GM19099 (cell line): ENCODE measurements around the gene TMEM131.

Experiments
- POLR2A ChIP-seq: IDR thresholded peaks from 3 replicates; pipeline ENCODE4 v1.6.1; 2011; ENCODE audit warnings: low read depth; ENCODE audit not compliant: insufficient read length; ENCODE audit errors: extremely low read depth

TMEM131 gene

DNA sequence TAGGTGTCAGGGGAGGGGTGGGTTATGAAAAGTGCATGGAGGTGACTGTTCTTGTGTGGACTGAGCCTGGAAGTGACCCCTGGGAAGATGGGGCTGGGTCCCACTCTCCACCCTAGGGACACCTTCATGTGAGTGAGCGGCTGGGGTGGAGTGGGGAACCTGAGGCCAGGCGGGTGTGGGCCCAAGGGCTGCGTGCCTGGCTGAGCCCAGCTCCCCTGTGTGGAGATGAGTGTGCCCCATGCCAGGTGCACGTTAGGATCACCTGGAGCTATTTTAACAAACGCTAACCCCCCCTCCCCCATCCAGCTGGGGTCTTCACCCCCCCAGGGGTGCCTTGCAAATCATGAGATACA lies 255.9 kb downstream of the TMEM131 start:
- TF ChIP-seq POLR2A = no peak

DNA sequence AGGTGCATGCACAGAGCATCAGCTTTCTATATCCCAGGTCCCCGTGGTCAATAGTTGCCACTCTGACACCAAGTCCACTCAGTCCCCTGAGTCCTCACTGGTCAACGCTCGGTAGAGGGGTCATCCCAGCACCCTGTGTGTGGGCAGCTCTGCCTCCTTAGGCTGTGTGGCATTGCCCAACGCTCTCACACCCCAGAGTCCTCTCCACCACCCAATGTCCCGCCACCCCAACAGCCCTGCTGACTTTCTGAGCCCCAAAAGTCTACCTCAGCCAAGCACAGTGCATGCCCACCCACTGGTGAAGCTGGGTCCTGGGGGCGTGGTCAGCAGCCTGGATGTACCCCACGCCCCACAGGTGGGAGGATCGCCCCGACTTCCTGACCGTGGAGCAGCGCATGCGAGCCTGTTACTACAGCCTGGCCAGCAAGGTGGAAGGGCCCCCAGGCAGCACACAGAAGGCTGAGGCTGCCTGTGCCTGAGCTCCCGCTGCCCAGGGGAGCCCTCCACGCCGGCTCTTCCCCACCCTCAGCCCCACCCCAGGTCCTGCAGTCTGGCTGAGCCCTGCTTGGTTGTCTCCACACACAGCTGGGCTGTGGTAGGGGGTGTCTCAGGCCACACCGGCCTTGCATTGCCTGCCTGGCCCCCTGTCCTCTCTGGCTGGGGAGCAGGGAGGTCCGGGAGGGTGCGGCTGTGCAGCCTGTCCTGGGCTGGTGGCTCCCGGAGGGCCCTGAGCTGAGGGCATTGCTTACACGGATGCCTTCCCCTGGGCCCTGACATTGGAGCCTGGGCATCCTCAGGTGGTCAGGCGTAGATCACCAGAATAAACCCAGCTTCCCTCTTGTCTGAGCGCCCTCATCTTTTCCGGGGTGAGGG lies 256.5 kb downstream of the TMEM131 start:
- TF ChIP-seq POLR2A = no peak

DNA sequence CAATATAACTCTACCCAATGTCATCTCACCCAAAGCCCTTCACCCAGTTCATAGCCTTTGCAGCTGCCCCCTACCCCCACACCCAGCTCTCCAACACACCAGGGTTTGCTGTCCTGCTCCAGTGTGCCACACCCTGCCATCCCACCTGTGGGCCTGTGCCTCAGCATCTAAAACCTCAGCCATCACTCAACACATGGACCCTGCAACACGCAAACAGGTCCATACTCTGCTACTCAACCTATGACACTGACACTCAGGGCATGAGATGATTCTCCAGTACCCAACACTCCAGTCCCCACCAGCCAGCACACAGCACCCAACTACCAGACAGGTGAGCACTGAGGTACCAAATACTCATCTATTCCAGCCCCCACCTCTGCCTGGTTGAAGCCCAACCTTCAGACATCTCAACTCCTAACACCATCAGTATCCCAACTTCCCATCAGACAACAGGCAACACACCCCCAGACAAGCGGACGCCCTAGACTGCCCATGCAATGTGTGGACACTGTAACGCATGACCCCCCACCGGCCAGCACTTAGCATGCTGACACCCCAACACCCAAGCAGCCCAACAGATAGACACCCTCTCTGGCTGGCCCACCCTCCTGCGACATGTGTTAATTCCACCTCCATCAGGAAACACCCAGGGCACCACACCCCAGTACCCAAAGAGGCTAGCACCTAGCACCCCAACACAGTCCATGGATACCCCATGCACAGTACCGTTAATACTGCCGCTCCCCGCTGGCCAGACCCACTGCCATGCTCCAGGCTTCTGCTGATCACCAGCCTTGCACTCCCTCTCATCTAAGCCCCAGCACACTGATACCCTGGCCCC lies 257.3 kb downstream of the TMEM131 start:
- TF ChIP-seq POLR2A = no peak

DNA sequence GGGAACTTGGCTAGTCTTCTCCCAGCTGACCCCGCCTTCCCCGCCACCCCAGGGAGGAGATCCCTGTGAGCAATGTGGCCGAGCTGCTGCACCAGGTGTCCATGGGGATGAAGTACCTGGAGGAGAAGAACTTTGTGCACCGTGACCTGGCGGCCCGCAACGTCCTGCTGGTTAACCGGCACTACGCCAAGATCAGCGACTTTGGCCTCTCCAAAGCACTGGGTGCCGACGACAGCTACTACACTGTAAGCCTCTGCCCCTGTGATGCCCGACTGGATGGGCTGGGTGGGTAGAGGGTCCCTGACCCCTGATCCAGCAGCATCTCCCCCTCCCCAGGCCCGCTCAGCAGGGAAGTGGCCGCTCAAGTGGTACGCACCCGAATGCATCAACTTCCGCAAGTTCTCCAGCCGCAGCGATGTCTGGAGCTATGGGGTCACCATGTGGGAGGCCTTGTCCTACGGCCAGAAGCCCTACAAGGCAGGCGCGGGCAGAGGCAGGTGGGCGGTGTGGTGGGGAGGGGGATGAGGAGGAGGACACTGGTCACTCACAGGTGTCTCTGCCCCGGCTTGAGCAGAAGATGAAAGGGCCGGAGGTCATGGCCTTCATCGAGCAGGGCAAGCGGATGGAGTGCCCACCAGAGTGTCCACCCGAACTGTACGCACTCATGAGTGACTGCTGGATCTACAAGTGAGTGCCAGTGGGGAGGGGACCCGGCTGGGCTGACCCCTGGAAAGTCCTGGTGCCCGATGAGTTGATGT lies 258.1 kb downstream of the TMEM131 start:
- no peak for TF ChIP-seq POLR2A

DNA sequence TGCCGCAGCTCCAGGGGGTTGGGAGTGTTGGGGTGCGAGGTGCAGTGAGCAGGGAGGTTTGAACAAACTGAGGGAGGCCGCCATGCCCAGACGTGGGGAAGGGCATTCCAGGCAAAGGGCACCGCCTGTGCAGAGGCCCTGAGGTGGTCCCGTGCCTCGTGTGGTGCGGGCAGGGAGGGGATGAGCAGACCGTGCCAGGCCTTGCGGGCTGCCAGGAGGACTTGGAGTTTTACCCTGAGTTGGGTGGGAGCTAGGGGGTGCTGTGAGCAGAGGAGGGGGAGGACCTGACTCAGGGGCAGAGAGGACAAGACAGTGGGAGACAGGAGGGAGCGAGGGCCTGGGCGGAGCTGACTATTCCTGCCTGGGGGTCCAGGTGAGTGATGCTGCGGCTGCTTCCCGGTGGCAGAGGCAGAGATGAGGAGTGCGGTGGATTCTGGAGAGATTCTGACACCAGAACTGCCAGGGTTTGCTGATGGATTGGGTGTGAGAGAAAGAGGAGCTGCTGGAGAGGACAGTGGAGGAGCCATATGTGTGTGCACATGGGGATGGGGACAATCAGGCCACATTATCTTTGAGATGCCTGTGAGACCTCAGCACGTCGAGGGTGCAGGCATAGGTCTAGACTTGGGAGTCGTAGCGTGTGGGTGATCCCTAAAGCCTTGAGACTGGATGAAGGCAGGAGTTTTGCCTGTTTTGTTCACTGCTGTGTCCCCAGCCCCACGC lies 259.0 kb downstream of the TMEM131 start:
- TF ChIP-seq POLR2A = no peak

DNA sequence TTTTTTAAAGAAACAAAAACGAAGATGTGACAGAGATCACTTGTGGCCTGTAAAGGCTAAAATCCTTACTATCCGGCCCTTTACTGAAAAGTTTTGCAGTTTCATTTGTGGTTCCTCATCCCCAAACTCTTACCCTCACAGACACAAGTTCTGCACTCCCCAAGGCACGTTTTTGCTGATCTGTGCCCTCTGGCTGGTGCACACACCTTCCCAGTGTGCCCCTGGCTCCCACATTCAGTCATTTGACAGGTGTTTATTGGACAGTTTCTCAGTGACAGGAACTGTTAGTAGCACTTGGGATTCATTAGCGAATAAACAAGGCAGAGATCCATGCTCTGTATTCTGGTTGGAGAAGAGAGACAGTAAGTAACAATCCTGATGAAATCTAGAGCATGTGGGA lies 259.6 kb downstream of the TMEM131 start:
- no peak for TF ChIP-seq POLR2A

DNA sequence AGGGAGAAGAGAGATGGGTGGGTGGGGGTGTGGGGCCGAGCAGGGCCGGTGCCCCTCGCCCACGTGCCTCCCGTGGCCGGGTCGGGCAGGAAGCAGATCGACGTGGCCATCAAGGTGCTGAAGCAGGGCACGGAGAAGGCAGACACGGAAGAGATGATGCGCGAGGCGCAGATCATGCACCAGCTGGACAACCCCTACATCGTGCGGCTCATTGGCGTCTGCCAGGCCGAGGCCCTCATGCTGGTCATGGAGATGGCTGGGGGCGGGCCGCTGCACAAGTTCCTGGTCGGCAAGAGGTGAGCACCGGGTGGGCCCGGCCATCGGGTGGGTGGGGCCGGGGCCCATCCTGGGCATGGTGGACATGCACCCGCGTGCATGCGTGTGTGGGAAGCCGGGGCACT lies 260.6 kb downstream of the TMEM131 start:
- TF ChIP-seq POLR2A = no peak

DNA sequence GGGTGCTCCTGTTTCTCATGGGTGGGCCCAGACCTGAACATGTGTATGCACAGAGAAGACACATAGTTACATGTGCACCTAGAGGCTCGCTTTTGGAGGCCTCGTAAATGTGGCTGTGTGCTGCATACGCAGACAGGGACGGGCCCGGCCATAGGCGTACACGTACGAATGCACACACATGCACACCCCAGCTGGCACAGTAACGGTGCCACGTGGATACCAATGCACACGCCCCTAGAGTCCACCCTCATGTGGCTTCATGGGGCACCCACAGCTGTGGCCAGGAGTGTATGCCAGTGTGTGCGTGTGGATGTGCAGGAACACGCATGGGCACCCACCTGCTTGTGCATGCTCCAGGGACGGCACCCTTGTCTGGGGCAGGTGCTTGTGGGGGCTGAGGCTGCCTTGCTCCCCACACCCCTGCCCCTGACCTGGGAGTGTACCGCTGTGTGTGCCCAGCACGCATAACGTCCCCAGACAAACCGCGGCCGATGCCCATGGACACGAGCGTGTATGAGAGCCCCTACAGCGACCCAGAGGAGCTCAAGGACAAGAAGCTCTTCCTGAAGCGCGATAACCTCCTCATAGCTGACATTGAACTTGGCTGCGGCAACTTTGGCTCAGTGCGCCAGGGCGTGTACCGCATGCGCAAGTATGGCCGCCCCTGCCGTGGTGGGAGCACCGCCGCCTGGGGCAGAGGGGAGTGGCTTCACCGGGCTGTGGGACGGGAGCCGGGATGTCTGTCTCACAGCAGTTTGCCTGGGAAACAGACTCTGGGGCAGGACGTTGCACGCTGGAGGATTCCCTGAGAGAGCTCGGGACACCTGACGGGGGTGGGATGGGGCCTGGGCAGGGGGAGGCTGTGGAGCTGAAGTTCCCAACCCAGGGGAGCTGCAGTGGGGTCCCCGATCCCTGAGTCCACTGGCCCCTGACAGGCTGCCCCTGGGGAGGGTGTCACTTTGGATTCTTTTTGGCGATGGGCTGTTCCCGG lies 261.4 kb downstream of the TMEM131 start:
- TF ChIP-seq POLR2A = no peak

DNA sequence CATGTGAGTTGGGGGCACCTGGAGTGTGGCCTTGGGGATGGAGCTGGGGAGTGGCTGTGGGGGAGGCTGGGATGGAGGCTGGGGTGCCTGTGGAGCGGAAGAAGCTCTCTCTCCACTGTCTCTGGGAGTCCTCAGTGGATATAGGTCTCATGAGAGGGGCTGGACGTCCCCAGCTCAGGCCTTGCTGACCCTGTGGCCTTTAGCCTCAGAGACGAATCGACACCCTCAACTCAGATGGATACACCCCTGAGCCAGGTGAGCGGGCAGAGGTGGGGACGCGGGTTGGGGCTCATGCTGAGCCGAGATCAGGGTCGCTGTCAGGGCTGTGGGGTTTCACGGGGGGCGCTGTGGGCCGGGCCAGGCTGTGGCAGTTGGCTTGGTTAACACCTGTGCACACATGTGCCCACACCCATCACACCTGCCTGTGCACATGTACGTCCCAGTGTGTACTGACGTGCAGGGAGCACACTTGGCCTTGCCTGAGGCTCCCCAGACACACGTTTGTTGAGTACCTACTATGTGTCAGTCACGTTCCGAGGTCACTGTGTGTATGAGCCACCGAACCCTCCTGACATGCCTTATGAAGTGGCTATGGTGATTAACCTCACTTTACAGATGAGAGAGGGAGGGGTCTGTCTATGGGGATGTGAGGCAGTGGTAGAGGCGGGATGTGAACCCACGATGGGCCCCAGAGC lies 262.3 kb downstream of the TMEM131 start:
- TF ChIP-seq POLR2A = no peak

DNA sequence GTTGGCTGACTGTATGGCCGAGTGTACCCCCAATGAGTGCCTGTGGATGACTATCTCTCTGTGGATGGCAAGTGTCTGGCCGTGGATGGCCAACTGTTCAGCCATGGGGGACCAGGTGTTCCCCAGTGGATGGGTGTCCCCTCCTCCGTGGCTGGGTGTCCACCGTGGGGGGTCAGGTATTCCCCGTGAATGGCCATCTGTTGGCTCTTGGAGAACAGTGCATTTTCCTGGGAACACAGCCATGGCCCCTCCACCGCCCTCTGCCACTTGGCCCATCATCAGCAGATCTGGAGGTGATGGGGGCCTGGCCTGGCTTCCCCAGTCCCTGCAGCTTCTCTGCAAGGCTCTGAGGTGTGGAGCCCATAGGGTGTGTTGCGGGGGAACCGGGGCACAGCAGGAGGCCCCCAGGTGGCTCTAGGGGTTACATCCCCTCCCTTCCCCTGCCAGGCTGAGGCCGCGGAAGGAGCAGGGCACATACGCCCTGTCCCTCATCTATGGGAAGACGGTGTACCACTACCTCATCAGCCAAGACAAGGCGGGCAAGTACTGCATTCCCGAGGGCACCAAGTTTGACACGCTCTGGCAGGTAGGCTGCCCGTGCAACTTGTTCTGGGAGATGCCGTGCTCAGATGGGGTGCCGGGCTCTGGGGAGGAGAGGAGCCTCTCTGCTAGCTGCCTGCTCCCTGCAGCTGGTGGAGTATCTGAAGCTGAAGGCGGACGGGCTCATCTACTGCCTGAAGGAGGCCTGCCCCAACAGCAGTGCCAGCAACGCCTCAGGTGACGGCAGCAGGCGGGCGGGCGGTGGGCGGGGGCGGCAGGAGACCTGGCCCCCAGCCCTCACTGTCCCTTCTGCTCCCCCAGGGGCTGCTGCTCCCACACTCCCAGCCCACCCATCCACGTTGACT lies 263.1 kb downstream of the TMEM131 start:
- TF ChIP-seq POLR2A = no peak

DNA sequence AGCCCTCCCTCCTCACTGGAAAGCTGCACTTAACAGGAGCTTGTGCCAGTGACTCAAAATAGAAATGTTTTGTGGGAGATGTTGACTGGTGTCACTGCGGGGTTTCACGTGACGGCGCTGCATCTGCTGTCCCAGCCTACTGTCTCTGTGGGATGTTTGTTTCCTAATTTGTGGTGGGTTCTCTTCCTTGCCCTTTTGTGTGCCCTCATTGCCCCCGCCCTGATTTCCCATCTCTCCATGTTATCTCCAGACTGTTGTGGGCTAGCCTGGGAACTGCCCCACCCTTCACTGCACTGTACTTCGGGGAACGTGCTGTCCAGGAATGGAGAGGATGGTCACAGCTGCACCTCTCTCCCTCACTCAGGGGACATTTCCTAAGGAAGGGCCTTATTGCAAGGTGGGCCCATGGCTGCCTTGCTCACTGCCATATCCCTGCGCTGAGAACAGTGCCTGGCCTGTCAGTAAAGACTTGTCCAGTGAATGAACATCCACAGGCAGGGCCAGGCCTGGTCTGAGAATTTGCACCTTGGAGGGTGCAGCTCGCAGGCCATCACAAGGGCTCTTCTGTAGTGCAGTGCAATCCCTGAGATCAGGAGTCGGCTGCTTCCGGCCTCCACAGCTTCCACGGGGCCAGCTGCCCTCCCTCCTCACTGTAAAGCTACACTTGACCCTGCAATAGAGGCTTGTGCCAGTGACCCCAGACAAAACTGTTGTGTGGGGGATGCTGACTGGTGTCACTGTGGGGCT lies 264.3 kb downstream of the TMEM131 start:
- TF ChIP-seq POLR2A = no peak

DNA sequence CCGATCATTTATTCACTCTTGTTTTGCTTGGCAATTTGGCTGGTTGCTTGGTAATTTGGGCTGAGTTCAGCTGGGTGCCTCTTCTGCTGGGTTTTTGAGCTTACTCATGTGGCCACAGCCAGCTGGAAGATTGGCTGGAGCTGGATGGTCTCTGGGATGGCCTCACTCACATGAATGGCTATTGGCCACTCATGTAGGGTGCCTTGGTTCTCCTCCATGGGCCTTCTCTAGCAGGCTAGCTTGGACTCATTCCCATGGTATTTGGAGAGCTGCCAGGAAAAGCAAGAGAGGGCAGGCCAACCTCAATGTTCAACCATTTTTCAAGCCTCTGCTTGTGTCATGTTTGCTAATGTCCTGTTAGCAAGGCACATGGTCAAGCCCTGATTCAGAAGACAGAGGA lies 265.5 kb downstream of the TMEM131 start:
- no peak for TF ChIP-seq POLR2A
